ENCODE results near the gene B9D2. TPM values are rescaled to one million over a fixed set of nuclear protein-coding genes. Genes with fewer than 3 reads are reported as not detected.
"Not testable (repeated sequence)": the region's sequence is repeated elsewhere in the genome, so short reads cannot be mapped to it uniquely, and the experiment has no call there.

B9D2 gene, protein sequence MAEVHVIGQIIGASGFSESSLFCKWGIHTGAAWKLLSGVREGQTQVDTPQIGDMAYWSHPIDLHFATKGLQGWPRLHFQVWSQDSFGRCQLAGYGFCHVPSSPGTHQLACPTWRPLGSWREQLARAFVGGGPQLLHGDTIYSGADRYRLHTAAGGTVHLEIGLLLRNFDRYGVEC
- total RNA-seq = 3.5 TPM
- long read RNA-seq, partial matches to known transcripts = 0 of 4 reads
- long read RNA-seq, other reads (novel, unspliced or antisense) = 0 of 4 reads

DNA sequence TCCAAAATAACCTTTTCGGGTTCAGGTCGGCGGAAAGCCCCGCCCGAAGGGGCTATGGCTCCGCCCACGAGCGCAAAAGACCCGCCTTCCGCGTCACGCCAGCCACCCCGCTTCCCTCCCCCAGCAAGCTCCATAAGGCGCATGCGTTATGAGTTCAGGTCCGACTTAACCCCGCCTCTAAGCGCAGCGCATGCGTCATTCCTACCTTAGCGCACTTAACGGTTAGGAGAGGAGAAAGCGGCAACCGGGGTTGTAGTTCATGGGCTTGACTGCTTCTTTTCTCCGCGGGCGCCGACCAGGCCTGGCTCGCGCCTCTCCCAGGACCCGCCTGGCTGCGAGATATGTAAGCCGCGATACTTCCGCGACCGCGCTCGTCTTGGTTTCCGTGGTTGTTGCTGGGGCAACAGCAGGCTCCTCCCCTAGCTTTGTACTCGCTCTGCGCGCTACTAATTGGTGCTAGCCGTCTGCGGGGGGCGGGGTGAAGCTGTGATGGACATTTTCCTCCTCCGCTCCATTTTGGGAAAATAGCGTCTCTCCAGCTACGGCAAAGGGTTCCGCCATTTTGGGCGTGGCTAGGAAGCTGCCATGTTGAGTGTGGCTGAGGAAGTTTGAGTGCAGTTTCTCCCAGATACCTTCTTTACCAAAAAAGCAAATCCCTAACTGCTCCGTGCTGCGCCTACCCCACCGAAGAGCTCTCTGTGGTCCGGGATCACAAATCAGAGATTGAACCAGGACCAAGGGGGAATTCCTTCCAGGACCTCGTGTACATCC, at the start of gene B9D2:
B9D2 (minus strand) TSS at position 397 of the 771 bp plus-strand sequence. CDS start 630 bp downstream, outside the sequence.
- DNase-seq (ENCODE audit: low spot score) = peak; percentile 97

DNA sequence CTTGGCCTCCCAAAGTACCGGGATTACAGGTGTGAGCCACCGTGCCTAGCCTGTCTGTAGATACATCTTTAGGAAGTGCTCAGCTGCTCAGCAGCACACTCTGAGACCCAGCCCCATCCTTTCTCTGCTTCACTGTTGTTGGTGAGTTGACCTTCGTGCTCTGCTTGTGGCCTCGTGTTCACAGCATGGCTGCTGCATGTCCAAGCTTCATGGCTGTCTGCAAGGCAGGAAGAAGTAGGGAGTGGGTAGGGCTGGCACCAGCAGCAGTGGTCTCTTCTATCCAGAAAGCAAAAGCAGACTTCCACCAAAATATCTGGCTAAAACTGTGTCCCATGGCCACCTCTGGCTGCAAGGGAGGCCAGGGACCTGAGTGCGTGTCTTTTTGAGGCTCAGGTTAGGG, 49.0 kb upstream of the B9D2 start:
- DNase-seq (ENCODE audit: low spot score) = no peak

DNA sequence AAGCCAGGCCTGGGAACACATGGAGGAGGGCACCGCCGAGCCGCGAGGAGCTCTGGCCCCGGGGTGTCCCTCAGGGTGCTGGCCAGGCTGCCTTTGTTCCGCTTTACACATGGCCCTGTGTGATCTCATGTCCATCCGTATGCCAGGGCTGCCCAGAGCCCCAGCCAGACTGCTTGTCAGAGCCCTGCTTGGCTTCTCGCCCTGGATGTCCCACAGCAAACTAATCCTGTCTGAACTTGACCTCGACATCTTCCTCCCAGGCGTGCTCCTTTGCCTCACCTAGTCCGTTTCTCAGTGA, 48.0 kb upstream of the B9D2 start:
- DNase-seq (ENCODE audit: low spot score) = no peak

DNA sequence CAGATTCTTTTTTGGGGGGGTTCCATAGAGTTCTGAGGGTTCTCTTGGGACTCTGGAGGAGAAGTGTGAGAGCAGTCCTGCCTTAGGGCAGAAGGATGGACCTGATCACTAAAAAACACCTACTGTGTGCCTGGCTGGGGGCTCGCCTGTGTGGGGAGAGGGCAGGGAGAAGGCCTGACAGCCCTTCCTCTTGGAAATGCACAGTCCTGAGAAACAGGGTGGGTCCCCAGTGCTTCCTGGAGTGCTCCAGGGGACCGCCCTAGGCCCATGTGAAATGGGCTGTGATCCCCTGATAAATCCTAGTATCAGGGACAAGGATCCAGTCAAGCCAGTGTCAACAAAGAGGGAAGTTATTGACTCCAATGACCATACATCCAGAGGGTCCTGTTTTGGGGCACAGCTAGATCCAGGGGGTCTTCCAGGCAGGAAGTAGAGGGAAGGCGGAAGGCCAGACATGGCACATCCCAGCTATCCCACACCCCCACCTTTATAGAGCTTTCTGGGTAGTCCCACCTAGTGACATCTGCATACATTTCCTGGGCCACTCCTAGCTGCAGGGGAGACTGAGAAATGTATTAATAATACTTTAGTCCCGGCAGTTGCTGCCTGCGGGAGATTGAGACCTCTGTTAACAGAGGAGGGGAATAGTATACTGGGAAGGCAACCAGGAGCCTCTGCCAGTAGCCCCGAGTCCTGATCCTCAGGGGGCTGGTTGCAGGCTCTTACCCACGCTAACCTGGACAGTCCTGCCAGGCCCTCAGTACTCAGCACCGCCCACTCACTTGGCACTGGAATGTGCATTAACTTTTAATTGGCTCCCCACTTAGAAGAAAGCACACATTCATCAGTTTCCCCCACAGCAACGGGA, 47.4 kb upstream of the B9D2 start:
- DNase-seq (ENCODE audit: low spot score) = no peak

DNA sequence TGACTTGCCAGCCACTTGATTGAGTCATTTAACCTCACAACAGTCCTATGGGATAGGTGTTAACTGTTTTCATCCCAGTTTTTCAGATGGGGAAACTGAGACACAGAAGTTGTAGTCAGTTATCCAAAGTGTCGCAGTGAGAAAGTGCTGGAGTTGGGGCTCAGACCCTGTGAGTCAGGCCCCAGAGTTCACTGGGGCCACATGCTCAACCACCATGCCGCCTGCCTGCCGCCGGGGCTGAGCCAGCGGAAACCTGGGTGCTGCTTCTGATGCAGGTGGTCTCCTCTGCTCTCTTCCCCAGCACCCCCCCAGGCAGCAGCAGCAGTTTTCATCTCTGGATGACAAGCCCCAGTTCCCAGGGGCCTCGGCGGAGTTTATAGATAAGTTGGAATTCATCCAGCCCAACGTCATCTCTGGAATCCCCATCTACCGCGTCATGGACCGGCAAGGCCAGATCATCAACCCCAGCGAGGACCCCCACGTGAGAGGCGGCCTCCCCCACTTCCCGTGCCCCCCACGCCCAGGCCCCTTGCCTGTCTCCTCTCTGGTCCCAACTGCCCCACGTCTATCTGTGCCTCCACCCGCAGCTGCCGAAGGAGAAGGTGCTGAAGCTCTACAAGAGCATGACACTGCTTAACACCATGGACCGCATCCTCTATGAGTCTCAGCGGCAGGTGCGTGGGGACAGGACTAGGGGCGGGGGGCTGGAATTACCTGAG, 46.5 kb upstream of the B9D2 start:
- no peak for DNase-seq (ENCODE audit: low spot score)

DNA sequence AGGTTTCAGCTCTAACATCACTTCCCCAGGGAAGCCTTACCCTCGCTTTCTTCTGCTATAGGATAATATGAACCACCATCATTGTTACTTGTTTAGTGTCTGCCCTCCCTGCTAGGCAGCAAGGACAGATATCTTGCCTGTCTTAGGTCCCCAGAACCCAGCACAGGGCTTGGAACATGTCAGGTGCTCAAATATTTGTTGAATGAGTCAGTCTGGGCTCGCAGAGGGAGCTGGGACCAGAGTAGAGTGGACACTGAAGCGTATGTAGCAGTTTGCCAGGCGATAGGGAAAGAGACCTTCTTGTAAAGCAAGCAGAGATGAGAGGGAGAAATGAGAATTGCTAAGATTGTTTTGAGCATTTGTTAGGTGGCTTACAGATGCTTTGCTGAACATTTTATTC, 45.3 kb upstream of the B9D2 start:
- no peak for DNase-seq (ENCODE audit: low spot score)

DNA sequence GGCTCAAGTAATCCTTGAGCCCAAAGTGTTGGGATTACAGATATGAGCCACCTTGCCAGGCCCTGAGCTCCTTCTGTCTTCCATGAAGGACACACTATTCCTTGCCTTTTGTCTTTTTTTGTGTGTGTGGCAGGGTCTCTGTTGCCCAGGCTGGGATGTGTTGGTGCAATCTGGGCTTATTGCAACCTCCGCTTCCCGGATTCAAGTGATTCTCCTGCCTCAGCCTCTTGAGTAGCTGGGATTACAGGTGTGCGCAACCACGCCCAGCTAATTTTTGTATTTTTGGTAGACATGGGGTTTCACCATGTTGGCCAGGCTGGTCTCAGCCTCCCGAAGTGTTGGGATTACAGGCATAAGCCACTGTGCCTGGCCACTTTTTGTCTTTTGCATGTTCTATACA, 44.9 kb upstream of the B9D2 start:
- DNase-seq (ENCODE audit: low spot score) = not testable (repeated sequence)

DNA sequence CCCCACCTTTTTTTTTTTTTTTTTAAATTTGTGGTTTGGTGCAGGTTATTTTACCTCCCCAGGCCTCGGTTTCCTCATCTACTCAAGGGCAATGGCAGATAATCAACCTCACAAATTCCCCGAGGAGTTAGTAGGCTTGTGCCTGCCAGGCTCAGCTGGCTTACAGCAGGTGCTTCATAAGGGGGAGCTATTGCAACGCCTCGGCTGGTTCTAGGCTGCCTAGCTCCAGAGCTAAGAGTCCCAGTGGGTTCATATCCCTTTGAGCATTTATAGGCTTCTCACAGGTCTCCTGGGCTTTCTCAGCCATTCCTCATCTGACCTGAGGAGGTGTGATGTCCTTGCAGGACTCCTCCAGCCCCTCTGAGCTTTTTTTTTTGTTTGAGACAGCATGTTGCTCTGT, 44.3 kb upstream of the B9D2 start:
- DNase-seq (ENCODE audit: low spot score) = no peak

DNA sequence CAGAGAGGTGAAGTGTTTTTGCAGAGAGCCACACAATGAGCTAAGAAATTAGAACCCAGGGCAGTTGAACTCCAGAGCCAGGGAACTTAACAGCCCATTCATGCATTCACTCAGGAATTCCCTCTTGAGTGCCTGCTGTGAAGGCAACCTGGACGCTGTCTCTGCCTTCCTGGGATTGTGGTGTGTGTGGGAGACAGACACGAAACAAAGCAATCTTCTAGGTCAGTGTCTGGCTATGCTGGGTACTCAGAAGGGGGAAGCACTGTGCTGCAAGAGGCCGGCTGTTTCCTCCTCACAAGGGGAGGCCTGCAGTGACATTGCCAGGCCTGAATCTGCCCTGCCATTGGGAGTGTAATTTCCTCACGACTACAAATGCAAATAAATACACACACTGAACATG, 43.3 kb upstream of the B9D2 start:
- DNase-seq (ENCODE audit: low spot score) = no peak

DNA sequence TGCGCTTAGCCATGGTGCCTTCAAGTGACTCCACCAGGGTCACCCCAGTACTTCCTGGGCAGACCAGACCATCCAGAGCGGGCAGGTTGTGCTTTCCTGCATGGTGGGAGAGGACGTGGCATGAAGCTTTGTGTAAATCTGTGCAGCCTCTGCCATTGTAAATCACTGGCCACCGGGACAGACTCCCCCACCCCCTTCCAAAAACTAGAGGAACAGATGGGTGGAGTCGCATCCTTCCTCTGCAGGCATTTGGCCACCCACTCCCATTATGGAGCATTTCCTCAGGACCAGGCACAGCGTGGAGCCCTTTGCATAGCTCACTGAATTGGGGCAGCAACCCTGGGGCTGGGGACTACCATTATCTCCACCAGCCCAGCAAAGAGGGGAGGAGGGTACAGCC, 41.8 kb upstream of the B9D2 start:
- DNase-seq (ENCODE audit: low spot score) = no peak

DNA sequence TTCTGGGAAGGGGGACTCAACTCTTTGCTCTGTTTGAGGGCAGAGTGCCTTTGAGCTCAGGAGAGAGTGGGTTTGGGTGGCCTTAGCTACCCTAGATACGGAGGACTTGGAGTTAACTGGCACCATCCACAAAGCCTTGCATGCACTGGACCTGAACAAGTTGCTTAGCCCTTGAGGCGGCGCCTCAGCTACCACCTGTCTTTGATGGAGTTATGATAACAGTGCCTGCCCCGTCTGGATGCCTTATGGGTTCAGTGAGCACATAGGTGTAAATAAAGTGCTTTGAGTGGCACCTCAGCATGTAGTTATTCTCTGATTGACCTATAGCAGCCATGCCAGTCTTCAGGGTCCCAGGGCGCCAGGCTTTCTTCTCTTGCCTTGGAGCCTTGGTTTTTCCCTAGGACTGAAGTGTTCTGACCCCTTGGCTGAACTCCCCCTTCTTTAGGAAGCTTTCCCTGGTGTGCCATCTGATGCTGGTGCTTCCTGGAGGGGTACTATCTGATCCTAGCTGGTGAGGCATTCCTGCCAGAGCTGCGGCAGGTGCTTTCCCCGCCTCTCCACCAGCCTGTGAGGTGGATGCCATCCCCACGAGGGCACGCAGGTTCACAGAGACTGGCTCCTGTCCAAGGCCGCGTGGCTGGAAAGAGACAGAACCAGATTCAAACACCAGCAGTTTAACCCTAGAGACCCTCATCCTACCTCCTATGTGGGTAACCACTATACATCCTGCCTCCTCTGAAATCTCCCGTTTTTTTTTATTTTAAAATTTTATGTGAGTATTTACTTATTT, 39.4 kb upstream of the B9D2 start:
- DNase-seq (ENCODE audit: low spot score) = no peak

DNA sequence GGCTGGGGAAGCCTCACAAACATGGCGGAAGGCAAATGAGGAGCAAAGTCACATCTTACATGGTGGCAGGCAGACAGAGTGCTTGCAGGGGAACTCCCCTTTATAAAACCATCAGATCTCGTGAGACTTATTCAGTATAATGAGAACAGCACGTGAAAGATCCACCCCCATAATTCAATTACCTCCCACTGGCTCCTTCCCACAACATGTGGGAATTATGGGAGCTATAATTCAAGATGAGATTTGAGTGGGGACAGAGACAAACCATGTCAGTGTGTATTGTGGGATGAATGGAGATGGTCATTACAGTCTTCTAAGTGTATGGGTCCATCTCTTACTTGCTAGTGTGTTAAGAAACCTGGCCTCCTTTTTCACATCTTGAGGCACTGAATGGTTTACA, 38.1 kb upstream of the B9D2 start:
- no peak for DNase-seq (ENCODE audit: low spot score)

DNA sequence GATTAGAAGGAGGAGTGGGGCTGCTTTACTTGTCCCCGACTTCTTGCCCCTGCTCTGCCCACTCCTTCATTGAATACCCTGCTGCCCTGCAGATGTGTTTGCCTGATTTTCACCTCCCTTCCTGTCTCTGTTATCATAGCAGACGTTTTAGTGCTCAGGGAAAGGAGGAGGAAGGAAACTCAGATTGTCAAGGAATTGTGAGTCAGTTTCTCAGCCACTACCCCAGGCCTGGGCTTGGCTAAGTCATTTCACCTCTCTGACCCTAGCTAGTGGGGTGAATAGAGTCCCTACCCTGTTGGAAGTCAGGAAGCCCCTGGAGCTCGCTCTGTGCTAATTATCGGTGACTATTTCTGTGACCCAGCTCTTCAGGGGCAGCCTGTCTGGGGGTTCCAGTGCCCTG, 37.5 kb upstream of the B9D2 start:
- no peak for DNase-seq (ENCODE audit: low spot score)

DNA sequence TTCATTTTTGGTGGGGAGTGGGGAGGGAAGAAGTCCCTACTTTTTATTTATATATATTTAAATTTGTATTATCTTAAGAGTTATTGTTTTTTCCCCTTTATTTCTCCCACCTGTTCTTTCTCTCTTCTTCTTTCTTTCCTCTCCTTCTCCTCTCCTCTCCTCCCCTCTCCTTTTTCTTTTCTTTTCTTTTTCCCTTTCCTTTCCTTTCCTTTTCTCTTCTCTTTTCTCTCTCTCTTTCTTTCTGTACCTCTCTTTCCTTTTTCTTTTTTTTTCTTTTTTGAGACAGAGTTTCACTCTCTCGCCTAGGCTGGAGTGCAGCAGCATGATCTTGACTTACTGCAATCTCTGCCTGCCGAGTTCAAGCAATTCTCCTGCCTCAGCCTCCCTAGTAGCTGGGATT, 35.6 kb upstream of the B9D2 start:
- DNase-seq (ENCODE audit: low spot score) = no peak

DNA sequence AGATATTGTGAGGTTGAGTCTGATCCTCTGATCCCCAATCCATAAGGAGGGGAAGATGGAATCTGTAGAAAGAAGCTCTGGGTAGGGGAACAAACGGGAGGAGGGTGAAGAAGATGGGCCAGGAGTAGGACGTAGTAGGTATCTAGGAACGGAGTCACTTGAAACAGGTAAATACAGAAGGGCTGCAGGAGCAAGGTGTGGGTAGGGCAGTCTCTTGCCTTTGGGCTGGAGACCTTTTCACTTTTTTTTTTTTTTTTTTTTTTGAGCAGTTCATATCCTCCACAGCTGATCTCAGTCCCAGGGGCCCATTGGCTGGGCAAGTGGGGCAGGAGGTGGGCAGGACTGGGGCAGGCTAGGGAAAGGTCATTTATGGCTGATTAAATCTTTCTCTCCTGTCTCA, 35.1 kb upstream of the B9D2 start:
- no peak for DNase-seq (ENCODE audit: low spot score)

DNA sequence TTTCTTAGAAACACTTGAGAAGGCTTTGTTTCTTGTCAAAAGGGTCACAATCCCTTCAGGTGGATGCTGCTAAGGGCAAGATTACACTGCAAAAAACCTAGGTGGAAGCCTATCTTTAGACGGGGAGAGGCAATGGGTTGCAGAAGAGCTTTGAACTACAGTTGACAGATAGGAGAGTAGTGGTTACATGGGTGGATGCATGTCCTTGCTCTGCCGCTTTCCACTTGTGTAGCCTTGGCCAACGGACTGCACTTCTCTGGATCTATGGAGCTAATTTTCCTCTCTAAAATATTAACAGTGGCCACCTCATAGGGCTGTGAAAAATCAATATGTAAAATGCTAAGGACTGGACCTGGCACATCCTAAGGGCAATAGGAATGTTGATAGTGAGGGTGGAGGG, 34.6 kb upstream of the B9D2 start:
- DNase-seq (ENCODE audit: low spot score) = no peak

DNA sequence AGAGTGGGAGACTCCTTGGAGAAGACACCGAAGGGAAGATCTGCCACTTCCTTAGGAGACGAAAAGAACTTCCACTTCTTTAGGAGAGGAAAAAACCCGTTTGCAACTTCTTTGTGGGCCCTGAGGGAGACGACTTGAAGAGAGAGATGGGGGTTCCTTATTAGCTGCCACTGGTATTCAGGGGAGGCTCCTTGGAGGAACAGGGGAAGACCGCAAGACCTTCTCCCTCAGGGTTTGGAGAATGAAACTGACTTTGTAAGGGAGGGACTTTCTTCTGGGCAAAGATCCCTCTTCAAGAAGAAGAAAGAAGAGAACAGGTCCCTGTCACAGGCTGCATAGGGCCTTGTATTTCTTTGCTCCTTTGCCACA, 34.1 kb upstream of the B9D2 start:
- no peak for DNase-seq (ENCODE audit: low spot score)

DNA sequence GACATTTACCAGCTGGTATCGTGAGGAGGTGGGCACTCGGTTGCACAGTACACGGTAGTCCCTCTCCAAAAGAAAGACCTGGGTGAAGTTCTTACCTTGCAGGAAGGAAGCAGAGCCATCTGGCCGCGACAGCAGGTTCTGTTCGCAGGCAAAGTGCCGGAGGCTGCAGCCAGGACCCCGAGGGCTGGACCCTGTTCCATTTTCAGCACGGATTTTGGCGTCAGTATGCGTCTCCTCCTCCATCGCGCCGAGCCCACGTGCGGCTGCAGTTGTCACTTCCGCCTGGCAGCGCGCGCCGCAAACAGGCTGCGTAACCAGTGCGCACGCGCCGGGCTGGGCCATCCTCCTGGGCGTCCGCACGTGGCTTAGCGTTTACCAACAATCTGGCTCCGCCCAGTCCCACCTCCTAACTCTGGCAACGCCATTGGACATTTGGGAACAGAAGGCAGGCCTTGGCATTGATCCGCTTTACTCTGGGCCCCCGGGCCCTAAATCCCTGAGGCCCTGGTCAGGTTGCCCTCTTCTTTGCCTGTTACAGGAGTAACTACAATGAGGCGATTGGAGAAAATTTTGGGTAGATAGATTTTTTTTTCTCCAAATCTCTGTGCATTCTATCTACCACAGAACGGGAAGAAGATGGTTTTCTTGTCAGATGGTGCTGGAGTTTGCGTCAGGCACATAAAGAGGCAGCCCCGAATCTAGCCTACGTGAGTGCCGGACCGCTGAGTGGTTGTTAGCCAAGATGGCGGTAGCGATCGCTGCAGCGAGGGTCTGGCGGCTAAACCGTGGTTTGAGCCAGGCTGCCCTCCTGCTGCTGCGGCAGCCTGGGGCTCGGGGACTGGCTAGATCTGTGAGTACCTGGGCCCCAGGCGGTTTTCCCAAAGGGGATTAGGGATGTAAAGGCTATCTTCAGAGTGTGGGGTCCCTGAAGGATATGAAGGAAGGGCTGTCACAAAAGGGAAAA, 33.4 kb upstream of the B9D2 start, which contains the start of the genes BCKDHA and EXOSC5:
BCKDHA (plus strand) TSS at position 733 of the 964 bp plus-strand sequence; CDS start at position 743, 10 bp downstream.
EXOSC5 (minus strand) TSS at position 274 of the 964 bp plus-strand sequence; CDS start at position 243, 31 bp downstream.
- DNase-seq (ENCODE audit: low spot score) = peak; percentile 99

DNA sequence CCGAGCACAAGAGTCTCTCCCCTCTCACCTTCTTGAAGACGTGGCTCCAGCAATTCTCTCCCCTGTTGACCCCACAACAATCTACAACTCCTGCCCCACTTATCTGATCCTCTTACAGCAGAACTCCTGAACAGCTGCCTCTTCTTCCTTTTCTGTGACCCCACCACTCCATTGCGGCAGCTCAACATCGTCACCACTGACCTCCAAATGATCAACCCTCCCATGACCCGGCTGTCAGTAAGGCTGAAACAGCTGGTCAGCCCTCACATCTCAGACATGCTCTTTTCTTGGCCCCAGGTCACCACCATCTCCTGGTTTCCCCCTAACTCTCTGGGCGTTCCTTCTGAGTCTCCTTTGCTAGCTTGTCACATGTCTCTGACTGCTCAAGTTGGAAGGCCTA, 31.4 kb upstream of the B9D2 start:
- DNase-seq (ENCODE audit: low spot score) = no peak

Data from mesenteric fat pad (tissue), 1 donor.